GM21786 (cell line): ENCODE measurements around the gene USP13.
"Not testable (repeated sequence)": the region's sequence is repeated elsewhere in the genome, so short reads cannot be mapped to it uniquely, and the experiment has no call there.

Experiments used
- ATAC-seq: cut with Tn5 transposase; IDR thresholded peaks from one replicate; pipeline ENCODE4 v1.9.1; 2021; ENCODE audit not compliant: unreplicated experiment

USP13 gene

GRCh38 chr3:179653096-179653797 is 407 bp downstream of the USP13 start:
- peak; percentile 51 for ATAC-seq

DNA sequence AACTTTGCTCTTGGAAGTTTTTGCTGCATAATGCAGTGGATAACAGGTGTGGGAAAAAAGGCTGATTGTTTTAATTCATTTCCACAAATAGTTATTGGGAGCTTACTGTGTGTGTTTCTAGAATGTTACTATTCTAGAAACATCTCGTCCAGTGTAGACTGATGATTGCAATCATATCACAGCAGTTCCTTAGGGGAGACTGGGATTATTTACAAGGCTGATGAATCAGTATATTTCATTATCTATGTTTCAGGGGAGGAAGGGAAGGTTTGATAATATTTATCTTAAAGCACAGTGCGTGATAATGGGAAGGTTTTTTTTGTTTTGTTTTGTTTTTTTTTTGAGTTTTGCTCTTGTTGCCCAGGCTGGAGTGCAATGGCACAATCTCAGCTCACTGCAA is 2.4 kb downstream of the USP13 start:
- no peak for ATAC-seq

GRCh38 chr3:179658606-179659005 is 5.8 kb downstream of the USP13 start:
- ATAC-seq = no peak

DNA sequence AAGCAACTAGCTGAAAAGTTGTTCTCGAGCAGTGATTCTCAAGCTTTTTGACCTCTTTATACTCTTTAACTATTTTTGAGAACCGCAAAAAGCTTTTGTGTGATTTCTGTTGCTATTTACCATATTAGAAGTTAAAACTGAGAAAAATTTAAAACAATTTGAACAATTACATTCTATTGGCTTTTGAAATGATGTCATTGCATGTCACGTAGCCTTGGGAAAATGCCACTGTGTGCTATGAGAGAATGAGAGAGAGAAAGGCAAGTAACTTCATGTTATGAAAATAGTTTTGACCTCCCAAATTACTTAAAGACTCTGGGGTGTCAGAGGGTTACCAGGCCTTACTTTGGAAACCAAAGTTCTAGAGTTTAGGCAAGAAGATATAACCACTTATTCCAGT is 8.0 kb downstream of the USP13 start:
- no peak for ATAC-seq

- no peak for ATAC-seq
Observed at GRCh38 chr3:179661777-179662176, 8.9 kb downstream of the USP13 start.

DNA sequence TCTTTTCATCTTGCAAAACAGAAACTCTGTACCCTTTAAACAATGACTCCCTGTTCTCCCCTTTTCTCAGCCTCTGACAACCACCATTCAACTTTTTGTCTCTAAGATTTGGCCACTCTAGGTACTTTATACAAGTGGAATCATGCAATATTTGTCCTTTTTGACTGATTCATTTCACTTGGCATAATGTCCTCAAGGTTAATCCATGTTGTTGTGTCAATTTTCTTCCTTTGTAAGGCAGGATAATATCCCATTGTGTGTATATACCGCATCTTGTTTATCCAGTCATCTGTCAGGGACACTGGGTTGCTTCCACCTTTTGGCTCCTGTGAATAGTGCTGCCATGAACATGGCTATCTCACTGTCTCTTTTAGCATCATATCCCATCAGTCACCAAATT is 10.3 kb downstream of the USP13 start:
- no peak for ATAC-seq

DNA sequence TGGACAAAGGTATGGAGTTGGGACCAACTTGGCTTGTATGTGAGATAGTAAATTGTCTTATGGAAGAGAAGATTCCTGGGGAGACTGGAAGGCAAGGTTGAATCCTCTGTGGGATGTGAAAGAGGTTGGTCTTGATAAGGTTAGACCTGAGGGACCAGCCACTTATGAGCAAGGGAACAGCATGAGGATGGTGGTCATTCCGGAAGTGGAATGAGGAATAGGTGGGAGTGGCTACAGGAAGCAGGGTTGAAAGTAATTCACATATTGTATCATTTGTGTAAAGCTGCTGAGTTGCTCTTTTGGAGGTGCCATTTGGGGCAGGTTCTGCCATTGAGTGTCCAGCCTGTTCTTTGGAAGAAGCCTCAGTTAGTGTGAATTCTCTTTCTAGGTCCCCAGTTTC is 13.2 kb downstream of the USP13 start:
- no peak for ATAC-seq

- ATAC-seq = no peak
Observed at GRCh38 chr3:179666436-179667035, 13.7 kb downstream of the USP13 start.

DNA sequence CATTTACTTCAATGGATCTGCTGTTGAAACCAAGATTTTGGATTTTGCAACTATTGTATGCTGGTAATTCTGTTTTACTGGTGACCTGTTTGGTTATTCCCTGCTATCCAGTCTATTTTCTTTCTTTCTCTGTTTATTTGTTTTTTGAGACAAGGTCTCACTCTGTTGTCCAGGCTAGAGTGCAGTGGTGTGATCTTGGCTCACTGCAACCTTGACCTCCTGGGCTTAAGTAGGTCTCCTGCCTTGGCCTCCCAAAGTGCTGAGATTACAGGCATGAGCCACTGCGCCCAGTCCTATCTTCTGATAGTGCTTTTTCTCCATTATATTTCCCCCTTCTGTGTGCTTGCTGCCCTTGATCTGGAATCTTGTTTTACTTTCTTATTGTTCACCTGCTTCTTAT is 15.6 kb downstream of the USP13 start:
- ATAC-seq = no peak

- ATAC-seq = no peak
Observed at GRCh38 chr3:179670311-179670710, 17.5 kb downstream of the USP13 start.

- ATAC-seq = no peak
Observed at GRCh38 chr3:179671309-179671708, 18.5 kb downstream of the USP13 start.

- ATAC-seq = no peak
Observed at GRCh38 chr3:179671747-179672242, 19.0 kb downstream of the USP13 start.

DNA sequence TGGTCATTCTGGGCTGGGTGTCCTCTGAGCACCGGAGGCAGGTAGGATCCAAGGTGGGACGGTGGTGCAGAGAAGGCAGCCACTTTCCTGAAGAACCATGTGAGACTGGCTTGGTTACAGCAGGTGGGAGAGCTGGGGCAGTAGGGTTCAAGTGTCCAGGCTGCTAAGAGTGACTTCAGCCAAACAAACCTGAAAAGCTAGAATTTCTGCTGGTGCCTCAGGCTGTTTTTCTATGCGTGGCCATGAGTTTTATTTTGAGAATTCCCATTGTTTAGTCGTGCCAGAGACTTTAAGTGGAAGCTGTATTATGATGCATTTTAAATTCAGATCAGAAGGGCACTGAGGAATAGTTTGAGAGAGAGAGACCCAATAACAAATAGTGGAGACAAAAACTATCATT is 20.1 kb downstream of the USP13 start:
- ATAC-seq = no peak

GRCh38 chr3:179673523-179673922 is 20.7 kb downstream of the USP13 start:
- no peak for ATAC-seq

DNA sequence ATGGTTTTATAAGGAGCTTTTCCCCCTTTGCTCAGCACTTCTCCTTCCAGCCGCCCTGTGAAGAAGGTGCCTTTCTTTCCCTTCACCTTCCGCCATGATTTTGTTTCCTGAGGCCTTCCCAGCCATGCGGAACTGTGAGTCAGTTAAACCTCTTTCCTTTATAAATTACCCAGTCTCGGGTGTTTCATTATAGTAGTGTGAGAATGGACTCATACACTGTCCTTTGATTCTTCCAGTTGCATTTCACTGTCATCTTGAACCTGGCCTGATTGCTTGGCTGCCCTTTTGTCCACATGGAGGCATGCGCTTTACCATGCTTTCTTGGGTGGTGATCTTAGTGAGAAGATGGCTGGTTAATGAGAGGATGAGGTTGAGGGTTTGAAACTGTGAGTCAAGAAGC is 23.2 kb downstream of the USP13 start:
- ATAC-seq = no peak

- no peak for ATAC-seq
Observed at GRCh38 chr3:179677884-179678283, 25.0 kb downstream of the USP13 start.

DNA sequence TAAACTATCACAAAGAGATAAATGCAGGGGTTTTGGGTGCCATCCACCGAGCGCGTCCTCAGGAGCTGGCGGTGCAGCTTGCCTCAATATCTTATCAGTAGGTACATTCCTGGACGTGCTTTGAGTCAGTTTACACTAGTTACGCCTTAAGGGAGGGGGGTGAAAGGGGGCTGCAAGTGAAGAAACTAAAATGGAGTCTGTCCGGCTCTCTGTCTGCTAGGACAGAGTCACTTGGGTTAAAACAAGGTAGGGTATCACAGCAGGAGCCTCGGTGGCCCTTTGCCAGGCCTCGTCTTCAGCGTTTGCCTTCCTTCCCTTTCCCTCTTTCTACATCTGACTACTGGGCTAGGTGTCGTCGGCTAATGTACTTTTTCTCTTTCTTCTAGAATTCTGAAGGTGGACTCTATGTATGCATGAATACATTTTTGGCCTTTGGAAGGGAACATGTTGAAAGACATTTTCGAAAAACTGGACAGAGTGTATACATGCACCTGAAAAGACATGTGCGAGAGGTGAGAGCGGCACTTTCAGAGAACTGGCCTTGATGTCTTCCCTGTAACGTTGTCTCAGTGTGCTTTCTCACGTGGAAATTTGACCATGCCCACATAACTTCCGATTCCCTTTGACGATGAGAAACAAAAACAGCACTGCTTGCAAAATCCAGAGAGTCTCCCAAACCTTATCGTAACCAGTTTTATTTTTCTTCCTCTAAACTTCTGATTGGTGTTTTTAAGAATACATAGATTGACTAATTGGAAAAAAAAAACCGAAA is 28.8 kb downstream of the USP13 start:
- no peak for ATAC-seq

DNA sequence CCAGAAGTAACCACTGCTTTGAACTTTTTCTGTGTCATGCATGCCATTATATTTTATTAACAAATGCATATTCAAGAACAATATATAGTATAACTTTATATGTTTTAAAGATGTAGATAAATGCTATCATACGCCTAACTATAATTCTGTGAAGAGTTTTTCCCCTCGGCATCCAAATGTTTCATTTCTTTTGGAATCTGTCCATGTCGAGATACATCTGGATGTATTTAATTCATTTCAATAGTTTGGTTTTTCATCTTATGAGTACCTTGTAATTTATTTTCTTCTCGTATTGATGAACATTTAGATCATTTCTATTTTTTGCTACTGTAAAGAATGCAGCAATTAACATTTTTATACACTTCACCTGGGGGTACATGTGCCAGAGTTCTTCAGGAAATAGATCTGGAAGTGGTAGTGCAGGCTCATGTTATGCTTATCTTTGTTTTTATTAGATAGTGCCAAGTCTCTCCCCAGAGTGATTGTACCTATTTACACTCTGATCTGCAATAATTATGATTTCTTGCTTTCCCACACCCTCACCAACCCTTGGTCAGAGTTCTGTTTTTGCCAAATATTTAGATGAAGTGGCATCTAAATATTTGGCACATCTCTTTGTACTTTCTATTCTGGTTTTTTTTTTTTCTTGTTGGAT is 29.7 kb downstream of the USP13 start:
- no peak for ATAC-seq

DNA sequence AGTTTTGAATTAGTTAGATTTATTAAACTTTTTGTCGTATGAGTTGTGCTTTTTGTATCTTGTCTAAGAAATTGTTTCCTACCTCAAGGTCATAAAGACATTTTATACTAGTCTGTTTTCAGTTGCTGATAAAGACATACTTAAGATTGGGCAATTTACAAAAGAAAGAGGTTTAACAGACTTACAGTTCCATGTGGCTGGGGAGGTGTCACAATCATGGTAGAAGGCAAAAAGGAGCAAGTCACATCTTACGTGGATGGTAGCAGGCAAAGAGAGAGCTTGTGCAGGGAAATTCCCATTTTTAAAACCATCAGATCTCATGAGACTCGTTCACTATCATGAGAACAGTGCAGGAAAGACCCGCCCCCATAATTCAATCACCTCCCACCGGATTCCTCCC is 30.4 kb downstream of the USP13 start:
- ATAC-seq = not testable (repeated sequence)

DNA sequence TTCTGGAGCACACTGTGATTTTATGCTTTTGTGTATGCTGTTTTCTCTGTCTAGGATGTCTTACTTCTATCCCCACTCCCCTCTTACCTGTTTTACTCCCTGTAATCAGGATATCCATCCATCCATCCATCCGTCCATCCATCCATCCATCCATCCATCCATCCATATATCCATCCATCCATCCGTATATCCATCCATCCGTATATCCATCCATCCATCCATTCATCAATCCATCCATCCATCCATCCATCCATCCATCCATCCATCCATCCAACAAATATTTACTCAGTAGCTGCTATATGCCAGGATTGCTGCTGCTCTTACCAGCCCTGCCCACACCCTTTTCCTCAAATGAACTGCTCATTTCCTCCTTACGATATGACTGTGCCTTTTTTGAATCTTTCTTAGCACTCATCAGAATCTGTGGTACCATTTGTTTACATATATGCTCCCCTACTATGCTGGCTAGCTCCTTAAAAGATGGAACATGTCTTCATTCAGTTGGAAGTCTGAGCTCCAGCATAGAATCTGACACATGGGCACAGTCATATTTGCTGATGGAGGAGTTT is 35.2 kb downstream of the USP13 start:
- no peak for ATAC-seq

DNA sequence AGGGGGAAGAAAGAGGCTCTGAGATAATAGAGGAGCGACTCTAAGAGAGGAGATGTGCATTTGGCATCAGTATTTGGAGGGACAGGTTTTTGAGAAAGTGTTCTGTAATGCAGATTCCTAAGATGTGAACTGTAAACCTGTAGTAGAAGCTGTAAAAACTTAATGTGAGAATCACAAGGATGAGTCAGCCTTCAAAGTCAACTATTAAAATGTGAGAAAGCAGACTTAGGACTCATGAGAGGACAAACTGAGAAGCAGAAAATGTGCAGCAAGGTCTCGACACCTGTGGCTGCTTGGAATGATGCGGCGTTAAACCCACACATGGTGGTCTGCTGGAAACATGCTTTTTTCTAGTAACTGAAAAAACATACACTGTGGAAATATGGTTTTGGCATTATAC is 36.0 kb downstream of the USP13 start:
- no peak for ATAC-seq
